Effector CD8-positive, alpha-beta T cell (primary cell): ENCODE data around the gene THEM5.
A peak's percentile ranks its signal among the peaks of the same experiment; 100 is the strongest.
"Not testable (repeated sequence)": the region's sequence is repeated elsewhere in the genome, so short reads cannot be mapped to it uniquely, and the experiment has no call there.

Experiments
- DNase-seq: peaks from one replicate; lab custom pipeline; 2025; lab: John Stamatoyannopoulos, UW
- total RNA-seq, 4 experiments: gene quantifications; one replicate each; lab custom pipeline; 2026; lab: John Stamatoyannopoulos, UW

The THEM5 gene, protein sequence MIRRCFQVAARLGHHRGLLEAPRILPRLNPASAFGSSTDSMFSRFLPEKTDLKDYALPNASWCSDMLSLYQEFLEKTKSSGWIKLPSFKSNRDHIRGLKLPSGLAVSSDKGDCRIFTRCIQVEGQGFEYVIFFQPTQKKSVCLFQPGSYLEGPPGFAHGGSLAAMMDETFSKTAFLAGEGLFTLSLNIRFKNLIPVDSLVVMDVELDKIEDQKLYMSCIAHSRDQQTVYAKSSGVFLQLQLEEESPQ
- 0 to 0.36 (median 0) reads per million in 4 experiments for total RNA-seq

DNA sequence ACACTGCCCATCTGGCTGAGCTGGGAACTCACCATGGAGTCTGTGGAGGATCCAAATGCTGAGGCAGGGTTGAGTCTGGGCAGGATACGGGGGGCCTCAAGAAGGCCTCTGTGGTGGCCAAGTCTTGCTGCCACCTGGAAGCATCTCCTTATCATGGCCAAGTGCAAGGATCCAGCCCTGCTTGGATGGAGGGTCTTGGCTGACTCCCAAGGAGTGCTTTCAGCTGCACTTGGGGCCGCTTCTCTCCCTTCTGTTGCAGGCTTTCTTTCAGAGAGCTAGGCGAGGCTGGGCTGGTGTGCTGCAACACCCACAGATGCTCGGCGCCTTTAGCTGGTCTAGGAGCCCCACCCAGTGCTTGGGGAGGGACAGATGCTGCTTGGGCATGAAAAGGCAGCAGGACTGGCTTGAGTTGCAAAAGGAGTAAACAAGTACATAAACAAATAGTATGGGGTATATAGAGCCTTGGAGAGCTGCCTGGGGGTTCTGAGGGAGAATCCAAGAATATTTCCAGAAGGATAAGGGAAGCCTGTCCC is at the start of gene THEM5:
TSS of gene THEM5 (minus strand) at position 302 of the 533 bp plus-strand sequence. CDS start at position 155, 147 bp downstream.
- DNase-seq, result no peak

DNA sequence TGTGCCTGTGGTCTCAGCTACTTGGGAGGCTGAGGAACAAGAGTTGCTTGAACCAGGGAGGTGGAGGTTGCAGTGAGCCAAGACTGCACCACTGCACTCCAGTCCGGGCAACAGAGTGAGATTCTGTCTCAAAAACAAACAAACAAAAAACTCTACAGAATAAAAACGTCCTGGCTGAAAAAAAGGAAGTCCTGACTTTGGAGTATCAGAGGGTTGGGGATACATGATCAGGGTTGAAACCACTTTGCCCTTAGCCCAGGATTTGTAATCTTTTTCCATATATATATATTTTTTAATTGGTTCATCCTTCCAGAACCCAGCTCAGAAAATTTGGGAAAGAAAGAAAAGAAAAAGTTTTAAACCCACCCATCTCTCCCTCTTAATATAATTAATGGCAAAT is 49.3 kb upstream of the THEM5 start:
- no peak for DNase-seq

DNA sequence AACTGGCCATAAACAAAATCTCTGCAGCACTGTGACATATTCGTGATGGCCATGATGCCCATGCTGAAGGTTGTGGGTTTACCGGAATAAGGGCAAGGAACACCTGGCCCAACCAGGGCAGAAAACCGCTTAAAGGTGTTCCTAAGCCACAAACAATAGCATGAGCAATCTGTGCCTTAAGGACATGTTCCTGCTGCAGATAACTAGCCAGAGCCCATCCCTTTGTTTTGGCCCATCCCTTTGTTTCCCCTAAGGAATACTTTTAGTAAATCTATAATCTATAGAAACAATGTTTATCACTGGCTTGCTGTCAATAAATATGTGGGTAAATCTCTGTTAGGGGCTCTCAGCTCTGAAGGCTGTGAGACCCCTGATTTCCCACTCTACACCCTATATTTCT is 47.3 kb upstream of the THEM5 start:
- not testable (repeated sequence) for DNase-seq

DNA sequence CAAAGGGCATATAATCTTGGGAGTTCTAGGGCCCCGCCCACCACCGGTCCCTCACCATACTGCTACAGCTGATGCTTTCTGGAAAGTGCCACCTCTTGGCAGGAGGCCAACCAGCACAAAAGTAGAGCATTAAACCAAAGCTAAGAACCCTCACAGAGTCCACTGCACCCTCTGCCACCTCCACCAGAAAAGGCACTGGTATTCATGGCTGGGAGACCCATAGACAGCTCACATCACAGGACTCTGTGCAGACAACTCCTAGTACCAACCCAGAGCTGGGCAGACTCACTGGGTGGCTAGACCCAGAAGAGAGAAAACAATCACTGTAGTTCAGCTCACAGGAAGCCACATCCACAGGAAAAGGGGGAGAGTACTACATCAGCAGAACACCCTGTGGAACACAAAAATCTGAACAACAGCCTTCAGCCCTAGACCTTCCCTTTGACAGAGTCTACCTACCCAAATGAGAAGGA is 45.0 kb upstream of the THEM5 start:
- DNase-seq, result peak; percentile 24

DNA sequence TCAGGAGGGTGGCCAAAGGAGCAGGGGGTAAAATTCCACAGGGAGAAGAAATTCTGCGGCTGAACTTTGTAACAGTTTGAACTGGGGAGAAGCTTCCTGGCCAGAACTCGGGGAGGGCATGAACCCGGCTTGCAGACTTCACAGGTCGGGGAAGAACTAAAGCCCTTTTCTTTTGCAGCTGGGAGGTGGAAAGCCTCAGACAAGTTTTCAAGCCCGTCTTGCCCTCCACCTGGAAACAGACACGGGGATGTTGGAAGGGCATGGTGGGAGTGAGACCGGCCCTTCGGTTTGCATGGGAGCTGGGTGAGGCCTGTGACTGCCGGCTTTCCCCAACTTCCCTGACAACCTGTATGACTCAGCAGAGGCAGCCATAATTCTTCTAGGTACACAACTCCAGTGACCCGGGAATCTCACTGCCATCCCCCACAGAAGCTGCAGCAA is 44.5 kb upstream of the THEM5 start:
- no peak for DNase-seq

- no peak for DNase-seq
Observed at GRCh38 chr1:151893176-151893924, 39.8 kb upstream of the THEM5 start.

GRCh38 chr1:151892190-151892589 is 38.7 kb upstream of the THEM5 start:
- DNase-seq, result no peak

DNA sequence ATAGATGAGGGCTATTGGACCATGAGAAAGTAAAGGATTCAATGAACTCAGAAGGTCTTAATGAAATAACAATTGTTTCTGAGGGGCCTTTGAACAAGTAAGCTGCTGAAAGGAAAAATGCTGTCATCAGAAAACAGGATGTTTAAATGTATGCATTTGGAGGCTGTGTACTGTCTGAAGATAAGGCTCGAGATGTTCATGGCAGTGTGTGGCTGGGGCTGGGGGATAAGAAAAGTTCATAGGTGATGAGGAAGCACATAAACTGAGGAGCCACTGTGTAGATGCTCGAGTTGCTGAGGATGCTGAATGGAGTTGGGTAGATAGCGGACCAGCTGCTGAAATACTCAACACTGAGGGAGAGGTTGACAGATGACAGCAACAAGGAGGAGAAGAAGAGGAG is 38.0 kb upstream of the THEM5 start:
- no peak for DNase-seq

DNA sequence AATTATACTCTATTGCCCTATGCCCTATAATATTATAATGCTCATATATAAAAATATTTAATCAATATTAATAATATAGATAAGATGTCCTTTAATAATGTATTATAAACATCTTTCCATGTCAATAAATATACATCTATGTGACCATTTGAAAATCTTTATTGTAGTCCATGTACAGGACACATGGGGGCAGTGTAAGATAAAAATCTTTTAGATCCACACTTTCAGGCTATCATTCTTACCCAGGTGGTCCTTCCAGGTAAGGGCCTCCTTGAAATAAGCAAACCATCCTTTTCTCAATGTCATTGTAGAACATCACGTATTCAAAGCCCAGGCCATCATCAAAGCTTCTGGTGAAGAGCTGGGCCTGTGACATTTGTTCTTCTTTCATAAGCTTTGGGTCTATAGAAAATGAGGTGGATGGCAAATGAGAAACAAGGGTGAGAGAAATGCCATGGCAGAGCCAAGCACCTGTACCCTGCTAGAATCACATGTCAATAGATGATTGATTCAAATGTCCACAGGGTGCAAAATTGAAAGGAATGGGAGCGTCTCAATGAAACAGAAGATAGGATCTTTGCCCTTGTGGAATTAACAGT is 35.6 kb upstream of the THEM5 start:
- DNase-seq, result no peak

DNA sequence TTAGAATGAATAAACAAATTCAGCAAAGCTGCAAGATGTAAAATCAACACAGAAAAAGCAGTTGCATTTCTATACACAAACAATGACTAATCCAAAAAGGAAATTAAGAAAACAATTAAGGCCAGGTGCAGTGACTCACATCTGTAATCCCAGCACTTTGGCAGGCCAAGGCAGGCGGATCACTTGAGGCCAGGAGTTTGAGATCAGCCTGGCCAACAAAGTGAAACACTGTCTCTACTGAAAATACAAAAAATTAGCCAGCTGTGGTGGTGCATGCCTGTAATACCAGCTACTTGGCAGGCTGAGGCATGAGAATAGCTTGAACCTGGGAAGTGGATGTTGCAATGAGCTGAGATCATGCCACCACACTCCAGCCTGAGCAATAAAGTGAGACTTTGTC is 33.5 kb upstream of the THEM5 start:
- DNase-seq, result no peak

DNA sequence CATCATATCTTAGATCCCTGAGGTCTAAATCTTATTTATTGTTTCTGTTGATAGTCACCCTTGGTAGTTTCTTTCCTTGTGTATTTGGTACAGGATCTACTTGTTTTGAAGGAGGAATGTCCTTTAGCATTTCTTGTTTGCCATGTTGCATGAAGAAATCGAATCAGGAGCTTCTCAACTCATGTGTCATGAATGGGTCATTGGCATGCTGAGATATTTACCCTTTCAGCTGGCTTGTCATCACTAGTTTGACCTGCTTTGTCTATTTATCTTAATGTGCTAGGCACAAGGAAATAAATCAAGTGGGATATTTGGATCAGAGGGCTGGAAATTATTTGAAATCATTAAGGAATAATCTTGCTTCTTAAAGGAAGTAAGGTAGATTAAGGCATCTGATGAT is 32.0 kb upstream of the THEM5 start:
- DNase-seq, result no peak

DNA sequence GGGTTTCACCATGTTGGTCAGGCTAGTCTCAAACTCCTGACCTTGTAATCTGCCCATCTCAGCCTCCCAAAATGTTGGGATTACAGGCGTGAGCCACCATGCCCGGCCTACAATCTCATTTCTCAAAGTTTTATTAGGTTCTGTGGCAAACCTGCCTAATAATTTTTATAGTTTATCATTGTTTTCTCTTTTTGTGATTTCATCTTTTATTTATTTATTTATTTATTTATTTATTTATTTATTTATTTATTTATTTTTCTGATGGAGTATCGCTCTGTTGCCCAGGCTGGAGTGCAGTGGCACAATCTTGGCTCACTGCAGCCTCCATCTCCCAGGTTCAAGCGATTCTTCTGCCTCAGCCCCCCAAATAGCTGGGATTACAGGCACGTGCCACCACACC is 31.4 kb upstream of the THEM5 start:
- not testable (repeated sequence) for DNase-seq

DNA sequence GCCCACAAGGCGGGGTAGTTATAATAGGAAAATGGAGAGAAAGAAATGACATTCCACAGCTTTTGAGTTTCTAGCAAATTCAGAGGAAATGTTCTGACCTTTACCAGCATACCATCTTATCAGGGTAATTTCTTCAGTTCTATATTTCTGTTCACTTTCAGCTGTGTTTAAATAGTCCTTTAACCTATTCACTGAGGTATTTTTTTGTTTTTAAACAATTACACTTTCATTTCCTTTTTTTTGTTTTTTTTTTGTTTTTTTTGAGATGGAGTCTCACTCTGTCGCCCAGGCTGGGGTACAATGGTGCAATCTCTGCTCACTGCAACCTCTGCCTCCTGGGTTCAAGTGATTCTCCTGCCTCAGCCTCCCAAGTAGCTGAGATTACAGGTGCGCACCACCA is 30.9 kb upstream of the THEM5 start:
- not testable (repeated sequence) for DNase-seq

DNA sequence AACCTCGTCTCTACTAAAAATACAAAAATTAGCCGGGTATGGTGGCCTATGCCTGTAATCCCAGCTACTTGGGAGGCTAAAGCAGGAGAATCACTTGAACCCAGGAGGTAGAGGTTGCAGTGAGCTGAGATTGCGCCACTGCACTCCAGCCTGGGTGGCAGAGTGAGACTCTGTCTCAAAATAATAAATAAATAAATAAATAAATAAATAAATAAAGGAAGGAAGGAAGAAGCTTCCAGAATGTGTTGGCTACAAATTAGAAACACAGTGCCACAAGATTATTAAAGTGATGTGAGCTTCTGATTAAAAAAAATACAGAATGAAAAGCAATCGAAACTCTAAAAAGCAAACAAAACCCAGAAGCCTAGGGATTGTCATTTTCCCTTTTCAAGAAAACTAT is 30.4 kb upstream of the THEM5 start:
- DNase-seq, result not testable (repeated sequence)

- not testable (repeated sequence) for DNase-seq
Observed at GRCh38 chr1:151882918-151883317, 29.4 kb upstream of the THEM5 start.

DNA sequence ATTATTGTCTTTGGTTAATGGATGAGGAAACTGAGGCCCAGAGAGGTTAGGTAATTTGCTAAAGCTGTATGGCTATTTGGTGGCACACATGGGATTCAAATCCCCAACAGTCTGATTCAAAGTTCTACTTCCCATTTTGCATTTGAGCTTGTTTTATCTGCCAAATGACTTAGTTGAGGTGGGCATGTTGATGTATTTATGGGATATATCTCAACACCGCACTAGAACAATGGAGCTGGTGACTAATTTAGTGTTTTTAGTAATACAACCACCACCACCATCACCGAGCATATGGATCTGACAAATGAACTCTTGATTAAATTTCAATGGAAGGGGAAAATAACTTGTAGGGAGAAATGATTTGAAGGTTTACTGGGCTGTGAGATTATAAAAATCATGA is 29.0 kb upstream of the THEM5 start:
- DNase-seq, result no peak

- DNase-seq, result no peak
Observed at GRCh38 chr1:151881479-151881878, 28.0 kb upstream of the THEM5 start.

GRCh38 chr1:151875419-151876097 is 22.0 kb upstream of the THEM5 start:
- DNase-seq, result no peak

DNA sequence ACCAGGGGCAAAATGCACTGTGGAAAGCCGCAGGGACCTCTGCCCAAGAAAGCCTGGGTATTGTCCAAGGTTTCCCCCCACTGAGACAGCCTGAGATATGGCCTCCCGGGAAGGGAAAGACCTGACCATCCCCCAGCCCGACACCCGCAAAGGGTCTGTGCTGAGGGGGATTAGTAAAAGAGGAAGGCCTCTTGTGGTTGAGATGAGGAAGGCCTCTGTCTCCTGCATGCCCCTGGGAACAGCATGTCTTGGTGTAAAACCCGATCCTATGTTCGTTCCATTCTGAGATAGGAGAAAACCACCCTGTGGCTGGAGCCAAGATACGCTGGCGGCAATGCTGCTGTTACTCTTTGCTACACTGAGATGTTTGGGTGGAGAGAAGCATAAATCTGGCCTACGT is 19.3 kb upstream of the THEM5 start:
- not testable (repeated sequence) for DNase-seq

DNA sequence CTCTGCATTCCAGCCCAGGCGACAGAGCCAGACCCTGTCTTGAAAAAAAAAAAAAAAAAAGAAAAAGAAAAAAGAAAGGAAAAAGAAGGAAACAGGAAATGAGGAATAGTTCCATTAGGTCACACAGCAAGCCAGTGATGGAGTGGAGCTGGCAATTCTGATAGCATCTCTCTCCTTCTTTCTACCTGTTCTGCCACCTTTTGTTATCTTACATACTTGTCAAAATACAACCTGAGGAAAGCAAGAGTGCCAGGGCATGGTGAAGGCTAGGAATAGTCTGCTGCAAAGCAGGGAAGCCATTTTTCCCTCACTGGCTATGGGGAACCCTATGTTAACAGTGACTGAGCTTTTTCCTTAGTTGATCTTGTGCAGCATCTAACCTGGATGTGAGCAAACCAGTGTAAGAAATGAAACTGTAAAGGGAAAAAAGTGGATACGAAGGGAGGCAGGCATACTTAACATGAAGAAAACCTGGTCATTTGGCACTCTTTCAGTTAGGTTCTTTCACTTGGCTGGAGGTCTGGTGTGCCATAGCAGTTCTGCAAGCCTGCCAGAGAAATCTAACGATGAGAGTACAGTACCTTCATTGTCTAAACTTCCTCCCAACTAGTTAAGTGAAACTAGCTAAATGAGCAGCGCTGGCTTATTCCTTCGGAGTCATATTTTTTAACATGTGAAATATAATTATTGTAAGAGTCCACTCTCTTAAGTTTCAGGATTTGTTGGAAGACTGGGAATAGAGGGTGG is 17.9 kb upstream of the THEM5 start:
- no peak for DNase-seq

GRCh38 chr1:151868486-151868885 is 15.0 kb upstream of the THEM5 start:
- DNase-seq, result no peak
